CD4-positive, alpha-beta T cell (primary cell): ENCODE results near the gene ZNF675. TPM values are rescaled to one million over a fixed set of nuclear protein-coding genes. Genes with fewer than 3 reads are reported as not detected.
A peak's percentile ranks its signal among the peaks of the same experiment; 100 is the strongest.
"Not testable (repeated sequence)": the region's sequence is repeated elsewhere in the genome, so short reads cannot be mapped to it uniquely, and the experiment has no call there.

ENCODE experiments used
- ATAC-seq: fragments of 200-7000 bp; cut with Tn5 transposase; one replicate; pipeline ENCODE4 v1.10.0; 2022; ENCODE audit warnings: mild to moderate bottlenecking; ENCODE audit not compliant: poor library complexity
- CTCF ChIA-PET: fragments of 350-600 bp; sonication (Branson Sonifier 250); formaldehyde crosslinking; loops from one replicate; lab custom pipeline; 2021; ENCODE audit warnings: antibody characterized with exemption, inconsistent platforms; lab: Charles Lee
- POLR2A ChIA-PET: fragments of 350-600 bp; sonication (Branson Sonifier 250); formaldehyde crosslinking; loops from one replicate; lab custom pipeline; 2021; ENCODE audit warnings: antibody characterized with exemption, inconsistent platforms; lab: Charles Lee
- DNase-seq, 14 experiments: peaks; one replicate each; pipeline ENCODE4 v3.0.0-alpha.2; 2013 to 2020; ENCODE audit warnings: mixed read lengths in 2 of 14
- H3K27ac ChIP-seq, 2 donors: one replicate each; pipeline versions ENCODE4 v1.5.1 to v1.7.0; 2013; ENCODE audit warnings: low read length in 2 of 2, low read depth in 1 of 2, mild to moderate bottlenecking in 1 of 2
- H3K27me3 ChIP-seq, 2 experiments: 1 replicate in 1 of 2; 2 replicates in 1 of 2; pipeline versions ENCODE4 v1.6.1 to v1.7.0; 2013; ENCODE audit warnings: low read length in 2 of 2, control low read depth in 1 of 2, mild to moderate bottlenecking in 1 of 2, moderate library complexity in 1 of 2; ENCODE audit not compliant: insufficient read depth in 2 of 2, control insufficient read depth in 1 of 2
- H3K36me3 ChIP-seq: one replicate; pipeline ENCODE4 v1.6.1; 2013; ENCODE audit warnings: low read length, control low read depth; ENCODE audit not compliant: insufficient read depth
- H3K4me1 ChIP-seq: one replicate; pipeline ENCODE4 v1.6.1; 2013; ENCODE audit warnings: low read length, control low read depth; ENCODE audit not compliant: insufficient read depth
- H3K4me3 ChIP-seq: one replicate; pipeline ENCODE4 v1.5.1; 2013; ENCODE audit warnings: mild to moderate bottlenecking, low read length, moderate library complexity
- H3K9me3 ChIP-seq, 2 experiments: 1 replicate in 1 of 2; 2 replicates in 1 of 2; pipeline versions ENCODE4 v1.6.1 to v1.7.0; 2013; ENCODE audit warnings: low read length in 2 of 2, mild to moderate bottlenecking in 2 of 2, control low read depth in 1 of 2, moderate library complexity in 1 of 2; ENCODE audit not compliant: control insufficient read depth in 1 of 2, insufficient read depth in 1 of 2
- H3K27ac Mint-ChIP-seq: one replicate; pipeline ENCODE4 v1.8.0; 2020; ENCODE audit warnings: mixed read lengths
- H3K27me3 Mint-ChIP-seq: one replicate; pipeline ENCODE4 v1.8.0; 2021; ENCODE audit warnings: mixed read lengths
- H3K36me3 Mint-ChIP-seq: one replicate; pipeline ENCODE4 v1.8.0; 2021; ENCODE audit warnings: low read depth, mixed read lengths
- H3K4me1 Mint-ChIP-seq: one replicate; pipeline ENCODE4 v1.8.0; 2021; ENCODE audit warnings: low read depth, mixed read lengths
- H3K4me3 Mint-ChIP-seq: one replicate; pipeline ENCODE4 v1.8.0; 2020; ENCODE audit warnings: mild to moderate bottlenecking, mixed read lengths
- H3K9me3 Mint-ChIP-seq: one replicate; pipeline ENCODE4 v1.8.0; 2020; ENCODE audit warnings: mixed read lengths
- intact Hi-C, 2 experiments: fragments of 100-400 bp; cut with DNase I in 1 of 2; cut with micrococcal nuclease in 1 of 2; formaldehyde crosslinking; loops; one replicate each; pipeline versions ENCODE4 v1.15.1 to v1.9.0; 2023 to 2025; cut with DNase I, micrococcal nuclease
- total RNA-seq, 174 experiments: library from RNA in 2 of 174; stranded (reverse) in 2 of 174; gene quantifications; one replicate each; pipeline ENCODE4 v1.2.3 and lab custom pipeline; 2021 to 2026
- TF ChIP-seq, protein P1 (sequence below): fragments of 200-600 bp; IDR thresholded peaks from one replicate; pipeline ENCODE4 v1.8.0; 2022; ENCODE audit warnings: antibody characterized with exemption, mild to moderate bottlenecking

ZNF675 gene
- total RNA-seq, 2 experiments from 2014 or later: 15.6 to 16.4 TPM

DNA sequence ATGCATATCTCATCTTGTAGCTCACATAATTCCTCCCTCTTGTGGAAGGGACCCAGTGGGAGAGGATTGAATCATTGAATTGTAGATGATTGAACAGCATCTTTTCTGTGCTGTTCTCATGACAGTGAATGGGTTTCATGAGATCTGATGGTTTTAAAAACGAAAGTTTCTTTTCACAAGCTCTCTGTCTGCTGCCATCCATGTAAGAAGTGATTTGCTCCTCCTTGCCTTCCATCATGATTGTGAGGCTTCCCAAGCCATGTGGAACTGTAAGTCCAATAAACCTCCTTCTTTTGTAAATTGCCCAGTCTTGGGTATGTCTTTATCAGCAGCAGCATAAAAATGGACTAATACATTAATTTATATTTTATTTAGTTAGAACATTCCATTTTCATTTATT lies 19.6 kb upstream of the ZNF675 start:
- peaks cover 0 to 20% of the 10 kb centered on the region in 2 experiments for H3K9me3 ChIP-seq
- H3K27me3 Mint-ChIP-seq: peaks cover 5% of the 10 kb centered on the region
- H3K4me1 Mint-ChIP-seq: no peaks in the 10 kb centered on the region
- POLR2A ChIA-PET: no interaction called here
- H3K4me3 Mint-ChIP-seq: no peak overlapping the region
- no peaks in the 10 kb centered on the region for H3K4me1 ChIP-seq
- H3K27ac ChIP-seq: no peak overlapping the region
- no peak overlapping the region for H3K27ac Mint-ChIP-seq
- peaks cover 4% of the 10 kb centered on the region for H3K9me3 Mint-ChIP-seq
- DNase-seq (no peak), ATAC-seq (no peak)
- peaks cover 3% of the 10 kb centered on the region for H3K36me3 Mint-ChIP-seq
- intact Hi-C loops: no loop called here
- CTCF ChIA-PET: no interaction called here
- TF ChIP-seq, protein P1, sequence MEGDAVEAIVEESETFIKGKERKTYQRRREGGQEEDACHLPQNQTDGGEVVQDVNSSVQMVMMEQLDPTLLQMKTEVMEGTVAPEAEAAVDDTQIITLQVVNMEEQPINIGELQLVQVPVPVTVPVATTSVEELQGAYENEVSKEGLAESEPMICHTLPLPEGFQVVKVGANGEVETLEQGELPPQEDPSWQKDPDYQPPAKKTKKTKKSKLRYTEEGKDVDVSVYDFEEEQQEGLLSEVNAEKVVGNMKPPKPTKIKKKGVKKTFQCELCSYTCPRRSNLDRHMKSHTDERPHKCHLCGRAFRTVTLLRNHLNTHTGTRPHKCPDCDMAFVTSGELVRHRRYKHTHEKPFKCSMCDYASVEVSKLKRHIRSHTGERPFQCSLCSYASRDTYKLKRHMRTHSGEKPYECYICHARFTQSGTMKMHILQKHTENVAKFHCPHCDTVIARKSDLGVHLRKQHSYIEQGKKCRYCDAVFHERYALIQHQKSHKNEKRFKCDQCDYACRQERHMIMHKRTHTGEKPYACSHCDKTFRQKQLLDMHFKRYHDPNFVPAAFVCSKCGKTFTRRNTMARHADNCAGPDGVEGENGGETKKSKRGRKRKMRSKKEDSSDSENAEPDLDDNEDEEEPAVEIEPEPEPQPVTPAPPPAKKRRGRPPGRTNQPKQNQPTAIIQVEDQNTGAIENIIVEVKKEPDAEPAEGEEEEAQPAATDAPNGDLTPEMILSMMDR: no peak
- H3K4me3 ChIP-seq: no peak overlapping the region
- H3K27me3 ChIP-seq: no peaks in the 10 kb centered on the region
- H3K36me3 ChIP-seq: no peaks in the 10 kb centered on the region

DNA sequence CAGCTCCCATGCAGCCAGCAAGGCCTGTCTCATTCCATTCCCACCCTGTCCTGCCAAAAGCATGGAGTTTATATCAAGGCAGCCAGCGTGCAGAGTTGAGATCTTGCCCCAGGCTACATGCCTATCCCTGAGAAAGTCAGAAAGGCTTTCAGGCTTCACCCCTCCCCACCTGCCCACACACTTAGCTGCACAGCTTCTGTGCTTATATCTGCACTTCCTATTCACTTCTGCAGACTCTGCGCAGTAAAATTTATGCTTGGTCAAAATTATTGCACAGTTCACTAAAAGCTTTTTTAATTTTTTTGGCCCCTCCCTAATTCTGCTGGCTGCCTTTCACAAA lies 12.5 kb upstream of the ZNF675 start:
- Mint-ChIP-seq H3K27ac (peak overlapping the region; percentile 63), H3K4me1 (no peaks in the 10 kb centered on the region), H3K36me3 (peaks cover 3% of the 10 kb centered on the region), H3K9me3 (no peaks in the 10 kb centered on the region), H3K27me3 (peaks cover 5% of the 10 kb centered on the region), H3K4me3 (no peak overlapping the region)
- H3K9me3 ChIP-seq: peaks cover 0 to 9% of the 10 kb centered on the region in 2 experiments
- no peaks in the 10 kb centered on the region for H3K27me3 ChIP-seq
- ATAC-seq: peak; percentile 14
- no peaks in the 10 kb centered on the region for H3K4me1 ChIP-seq
- CTCF ChIA-PET: no interaction called here
- DNase-seq: no peak
- H3K27ac ChIP-seq: no peak overlapping the region
- intact Hi-C loops: no loop called here
- TF ChIP-seq, protein P1: no peak
- H3K36me3 ChIP-seq: no peaks in the 10 kb centered on the region
- POLR2A ChIA-PET: interaction anchor here (0.7 to 1.4 kb wide), 2 partner anchors 8 to 59 kb away, joined by 3 to 5 read pairs; partner anchors contain the start of gene ZNF681
- H3K4me3 ChIP-seq: no peak overlapping the region

DNA sequence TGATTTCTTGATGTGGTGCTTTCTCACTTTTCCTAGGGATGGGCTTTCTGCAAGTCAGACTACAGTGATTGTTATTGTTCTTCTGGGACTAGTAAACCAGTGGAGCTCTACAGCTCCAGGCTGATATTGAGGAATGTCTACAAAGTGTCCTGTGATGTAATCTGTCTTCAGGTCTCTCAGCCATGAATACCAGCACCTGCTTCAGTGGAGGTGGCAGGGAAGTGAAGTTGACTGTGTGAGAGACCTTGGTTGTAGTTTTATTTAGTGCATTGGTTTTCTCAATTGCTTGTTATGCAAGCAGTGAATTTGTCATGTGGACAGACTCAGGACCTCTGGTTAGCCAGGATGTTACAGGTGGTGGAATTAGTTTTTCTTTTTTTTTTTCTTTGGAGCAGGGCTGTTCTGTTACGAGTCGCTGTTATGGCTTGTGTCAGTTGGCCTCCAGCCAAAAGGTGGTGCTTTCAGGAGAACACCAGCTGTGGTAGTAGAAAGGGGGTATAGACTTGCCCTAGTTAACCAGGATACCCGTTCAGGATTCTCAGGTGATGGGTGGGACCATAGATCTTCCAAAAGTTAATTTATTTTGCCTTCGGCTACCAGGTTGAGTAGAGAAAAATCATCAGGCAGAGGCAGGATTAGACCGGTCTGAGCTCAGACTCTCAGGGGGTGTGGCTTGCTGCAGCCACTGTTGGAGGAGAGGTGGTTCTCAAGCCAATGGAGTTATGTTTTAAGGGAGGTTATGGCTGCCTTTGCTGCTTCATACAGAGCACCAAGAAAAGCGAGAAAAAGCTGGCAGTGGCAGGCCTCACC lies 11.9 kb upstream of the ZNF675 start:
- ATAC-seq: peak; percentile 71
- H3K27ac ChIP-seq: no peak overlapping the region
- H3K36me3 ChIP-seq: no peaks in the 10 kb centered on the region
- peaks cover 0 to 6% of the 10 kb centered on the region in 2 experiments for H3K9me3 ChIP-seq
- Mint-ChIP-seq H3K27ac (peak overlapping the region; percentile 63), H3K36me3 (peaks cover 3% of the 10 kb centered on the region), H3K4me1 (no peaks in the 10 kb centered on the region), H3K4me3 (peak overlapping the region; percentile 66), H3K9me3 (no peaks in the 10 kb centered on the region), H3K27me3 (peaks cover 5% of the 10 kb centered on the region)
- H3K27me3 ChIP-seq: no peaks in the 10 kb centered on the region
- H3K4me1 ChIP-seq: no peaks in the 10 kb centered on the region
- H3K4me3 ChIP-seq: no peak overlapping the region
- intact Hi-C loops: no loop called here
- POLR2A ChIA-PET: interaction anchor here (0.7 to 2.1 kb wide), 3 partner anchors 8 to 60 kb away, joined by 3 to 9 read pairs (median 5); partner anchors contain the start of genes ZNF675 and ZNF681
- CTCF ChIA-PET: no interaction called here
- TF ChIP-seq, protein P1: no peak
- peak in 2 of 14 experiments; percentile 8 to 17 for DNase-seq

DNA sequence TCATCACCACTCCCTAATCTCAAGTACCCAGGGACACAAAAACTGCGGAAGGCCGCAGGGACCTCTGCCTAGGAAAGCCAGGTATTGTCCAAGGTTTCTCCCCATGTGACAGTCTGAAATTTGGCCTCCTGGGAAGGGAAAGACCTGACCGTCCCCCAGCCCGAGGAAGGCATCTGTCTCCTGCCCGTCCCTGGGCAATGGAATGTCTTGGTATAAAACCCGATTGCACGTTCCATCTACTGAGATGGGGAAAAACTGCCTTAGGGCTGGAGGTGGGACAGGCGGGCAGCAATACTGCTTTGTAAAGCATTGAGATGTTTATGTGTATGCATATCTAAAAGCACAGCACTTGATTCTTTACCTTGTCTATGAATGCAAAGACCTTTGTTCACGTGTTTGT lies 5.9 kb upstream of the ZNF675 start:
- DNase-seq, H3K27me3 Mint-ChIP-seq, ATAC-seq, H3K9me3 Mint-ChIP-seq, H3K4me1 ChIP-seq, intact Hi-C loops, POLR2A ChIA-PET, H3K27ac Mint-ChIP-seq, H3K4me3 ChIP-seq, H3K36me3 Mint-ChIP-seq, H3K9me3 ChIP-seq, H3K27me3 ChIP-seq, CTCF ChIA-PET, H3K27ac ChIP-seq, H3K36me3 ChIP-seq, H3K4me3 Mint-ChIP-seq: not testable (repeated sequence)
- H3K4me1 Mint-ChIP-seq: peaks cover 11% of the 10 kb centered on the region
